Vagina (tissue), 2 donors: ENCODE results near the gene FLNB.

Experiments
- POLR2A ChIP-seq, 2 donors: fragments of 450-650 bp; IDR thresholded peaks; one replicate each; pipeline ENCODE4 v1.6.1; 2017; ENCODE audit warnings: antibody characterized with exemption in 2 of 2, mild to moderate bottlenecking in 2 of 2, moderate library complexity in 2 of 2
- POLR2AphosphoS5 ChIP-seq, 2 donors: sonication (generic); formaldehyde crosslinking; IDR thresholded peaks; one replicate each; pipeline ENCODE4 v1.9.0; 2017; ENCODE audit warnings: antibody characterized with exemption in 2 of 2, mild to moderate bottlenecking in 2 of 2, low read depth in 1 of 2; ENCODE audit not compliant: insufficient read depth in 1 of 2
- TF ChIP-seq, protein P1 (sequence below), 3 experiments: fragments of 450-650 bp in 2 of 3; fragments of 200-600 bp in 1 of 3; sonication (generic) in 1 of 3; IDR thresholded peaks; one replicate each; pipeline ENCODE4 v1.5.1; 2017 to 2019; ENCODE audit warnings: antibody characterized with exemption in 3 of 3, mild to moderate bottlenecking in 2 of 3, moderate library complexity in 2 of 3

DNA sequence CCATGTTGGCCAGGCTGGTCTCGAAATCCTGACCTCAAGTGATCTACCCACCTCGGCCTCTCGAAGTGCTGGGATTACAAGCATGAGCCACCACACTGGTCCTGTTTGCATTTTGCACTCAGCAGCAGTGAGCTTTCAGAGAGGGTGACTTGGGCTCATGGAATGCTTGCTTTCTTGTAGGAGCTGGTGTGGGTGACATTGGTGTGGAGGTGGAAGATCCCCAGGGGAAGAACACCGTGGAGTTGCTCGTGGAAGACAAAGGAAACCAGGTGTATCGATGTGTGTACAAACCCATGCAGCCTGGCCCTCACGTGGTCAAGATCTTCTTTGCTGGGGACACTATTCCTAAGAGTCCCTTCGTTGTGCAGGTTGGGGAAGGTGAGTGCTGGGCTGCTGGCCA, 90.3 kb downstream of the FLNB start:
- TF ChIP-seq, protein P1, sequence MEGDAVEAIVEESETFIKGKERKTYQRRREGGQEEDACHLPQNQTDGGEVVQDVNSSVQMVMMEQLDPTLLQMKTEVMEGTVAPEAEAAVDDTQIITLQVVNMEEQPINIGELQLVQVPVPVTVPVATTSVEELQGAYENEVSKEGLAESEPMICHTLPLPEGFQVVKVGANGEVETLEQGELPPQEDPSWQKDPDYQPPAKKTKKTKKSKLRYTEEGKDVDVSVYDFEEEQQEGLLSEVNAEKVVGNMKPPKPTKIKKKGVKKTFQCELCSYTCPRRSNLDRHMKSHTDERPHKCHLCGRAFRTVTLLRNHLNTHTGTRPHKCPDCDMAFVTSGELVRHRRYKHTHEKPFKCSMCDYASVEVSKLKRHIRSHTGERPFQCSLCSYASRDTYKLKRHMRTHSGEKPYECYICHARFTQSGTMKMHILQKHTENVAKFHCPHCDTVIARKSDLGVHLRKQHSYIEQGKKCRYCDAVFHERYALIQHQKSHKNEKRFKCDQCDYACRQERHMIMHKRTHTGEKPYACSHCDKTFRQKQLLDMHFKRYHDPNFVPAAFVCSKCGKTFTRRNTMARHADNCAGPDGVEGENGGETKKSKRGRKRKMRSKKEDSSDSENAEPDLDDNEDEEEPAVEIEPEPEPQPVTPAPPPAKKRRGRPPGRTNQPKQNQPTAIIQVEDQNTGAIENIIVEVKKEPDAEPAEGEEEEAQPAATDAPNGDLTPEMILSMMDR (IDR thresholded peaks at IDR 0.05) = no peak
- no peak for TF ChIP-seq POLR2A (IDR thresholded peaks at IDR 0.05)
- TF ChIP-seq POLR2AphosphoS5 (IDR thresholded peaks at IDR 0.05; ENCODE audit: insufficient read depth in 1 of 2, low read depth in 1 of 2) = no peak
